BJ (cell line): ENCODE results near the gene FBXW2. TPM values are rescaled to one million over a fixed set of nuclear protein-coding genes. Genes with fewer than 3 reads are reported as not detected.

Experiments
- CTCF ChIA-PET: fragments of 350-600 bp; formaldehyde crosslinking; extraction: SDS; loops from one replicate; lab custom pipeline; 2021; ENCODE audit warnings: antibody characterized with exemption, inconsistent platforms; lab: Yijun Ruan, JAX
- POLR2A ChIA-PET: fragments of 300-600 bp; sonication (Branson Sonifier 250); formaldehyde crosslinking; extraction: SDS; loops from one replicate; lab custom pipeline; 2021; ENCODE audit warnings: antibody characterized with exemption; lab: Charles Lee
- DNase-seq: peaks from one replicate; pipeline ENCODE4 v3.0.0-alpha.2; 2011; ENCODE audit warnings: low read depth
- H3K27me3 ChIP-seq: 2 replicates; pipeline ENCODE4 v1.6.0; 2011; ENCODE audit warnings: low read length; ENCODE audit not compliant: control insufficient read depth, insufficient read depth
- H3K36me3 ChIP-seq: 2 replicates; pipeline ENCODE4 v1.5.1; 2011; ENCODE audit warnings: low read length; ENCODE audit not compliant: control insufficient read depth, insufficient read depth
- H3K4me3 ChIP-seq: 2 replicates; pipeline ENCODE4 v1.5.1; 2011; ENCODE audit warnings: low read depth, mild to moderate bottlenecking, control low read depth, low read length
- polyA plus RNA-seq: library from polyadenylated mRNA; depleted of rRNA; stranded (reverse); fragments of >200 nt; gene quantifications from 2 replicates; pipeline ENCODE4 v1.2.3, GENCODE V29; 2011
- TF ChIP-seq, protein P1 (sequence below): IDR thresholded peaks from 2 replicates; pipeline ENCODE4 v1.5.1; 2011; ENCODE audit warnings: low read depth, mild to moderate bottlenecking, control low read depth, inconsistent platforms, low read length, moderate library complexity; ENCODE audit not compliant: insufficient read depth

FBXW2 gene
- polyA plus RNA-seq, 1 experiment: 40.8 TPM

DNA sequence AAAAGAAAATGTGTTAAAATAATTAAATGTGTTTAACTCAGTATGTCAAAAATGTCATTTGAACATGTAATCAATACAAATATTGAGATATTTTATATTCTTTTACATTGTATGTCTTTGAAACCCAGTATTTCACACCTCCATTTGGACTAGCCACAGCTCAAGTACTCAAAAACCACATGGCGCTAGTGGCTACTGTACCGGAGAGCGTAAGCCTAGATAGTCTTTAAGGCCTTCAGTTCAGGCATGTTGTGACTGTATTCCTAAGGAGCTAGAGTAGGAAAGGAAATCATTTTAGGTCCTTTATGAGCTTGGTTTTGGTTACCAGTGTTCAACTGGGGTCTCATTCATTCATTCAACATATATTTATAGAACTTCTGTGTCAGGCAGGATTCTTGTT, 12.8 kb downstream of the FBXW2 start:
- POLR2A ChIA-PET: no interaction called here
- TF ChIP-seq, protein P1, sequence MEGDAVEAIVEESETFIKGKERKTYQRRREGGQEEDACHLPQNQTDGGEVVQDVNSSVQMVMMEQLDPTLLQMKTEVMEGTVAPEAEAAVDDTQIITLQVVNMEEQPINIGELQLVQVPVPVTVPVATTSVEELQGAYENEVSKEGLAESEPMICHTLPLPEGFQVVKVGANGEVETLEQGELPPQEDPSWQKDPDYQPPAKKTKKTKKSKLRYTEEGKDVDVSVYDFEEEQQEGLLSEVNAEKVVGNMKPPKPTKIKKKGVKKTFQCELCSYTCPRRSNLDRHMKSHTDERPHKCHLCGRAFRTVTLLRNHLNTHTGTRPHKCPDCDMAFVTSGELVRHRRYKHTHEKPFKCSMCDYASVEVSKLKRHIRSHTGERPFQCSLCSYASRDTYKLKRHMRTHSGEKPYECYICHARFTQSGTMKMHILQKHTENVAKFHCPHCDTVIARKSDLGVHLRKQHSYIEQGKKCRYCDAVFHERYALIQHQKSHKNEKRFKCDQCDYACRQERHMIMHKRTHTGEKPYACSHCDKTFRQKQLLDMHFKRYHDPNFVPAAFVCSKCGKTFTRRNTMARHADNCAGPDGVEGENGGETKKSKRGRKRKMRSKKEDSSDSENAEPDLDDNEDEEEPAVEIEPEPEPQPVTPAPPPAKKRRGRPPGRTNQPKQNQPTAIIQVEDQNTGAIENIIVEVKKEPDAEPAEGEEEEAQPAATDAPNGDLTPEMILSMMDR: no peak

DNA sequence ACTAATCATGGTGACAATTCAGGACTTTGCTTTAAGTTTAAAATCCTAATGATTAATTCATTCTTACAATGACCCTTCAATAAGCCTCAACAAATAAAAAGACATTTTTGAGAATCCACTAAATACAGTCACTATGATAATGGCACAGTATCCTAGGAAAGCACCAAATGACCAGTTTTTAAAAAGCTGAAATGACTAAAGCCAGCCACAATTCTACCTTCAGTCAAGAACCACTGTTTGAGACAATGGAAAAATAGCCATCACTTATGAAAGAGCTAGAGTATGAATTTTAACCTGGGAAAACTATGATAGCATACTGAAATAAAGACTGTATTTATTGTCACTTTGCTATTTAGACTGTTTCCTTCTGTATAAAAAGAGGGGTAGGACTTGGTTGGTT, 14.0 kb downstream of the FBXW2 start:
- TF ChIP-seq, protein P1: no peak
- Histone ChIP-seq H3K36me3 (peaks cover 11% of the 10 kb centered on the region), H3K4me3 (no peak overlapping the region), H3K27me3 (no peaks in the 10 kb centered on the region)
- POLR2A ChIA-PET: no interaction called here
- DNase-seq: no peak
- CTCF ChIA-PET: no interaction called here

More for the DNA sequence above, 12.8 kb downstream of the FBXW2 start:
- Histone ChIP-seq H3K36me3 (peaks cover 9% of the 10 kb centered on the region), H3K4me3 (no peak overlapping the region), H3K27me3 (no peaks in the 10 kb centered on the region)
- no peak for DNase-seq
- CTCF ChIA-PET: interaction anchor here (1.2 kb wide), 1 partner anchor 11 kb away, joined by 4 read pairs; no protein-coding TSS in a partner anchor

GRCh38 chr9:120778758-120779157, 14.5 kb downstream of the FBXW2 start:
- ChIA-PET POLR2A (no interaction called here), CTCF (no interaction called here)

GRCh38 chr9:120777229-120777628, 16.0 kb downstream of the FBXW2 start:
- CTCF ChIA-PET: interaction anchor here (1.1 kb wide), 1 partner anchor 10 kb away, joined by 3 read pairs; no protein-coding TSS in a partner anchor
- no peak for DNase-seq
- TF ChIP-seq, protein P1: no peak
- POLR2A ChIA-PET: no interaction called here
- no peak overlapping the region for H3K4me3 ChIP-seq
- H3K27me3 ChIP-seq: no peaks in the 10 kb centered on the region
- peaks cover 11% of the 10 kb centered on the region for H3K36me3 ChIP-seq

More at GRCh38 chr9:120778758-120779157, 14.5 kb downstream of the FBXW2 start:
- H3K36me3 ChIP-seq: peaks cover 11% of the 10 kb centered on the region
- TF ChIP-seq, protein P1: no peak
- no peaks in the 10 kb centered on the region for H3K27me3 ChIP-seq
- DNase-seq: no peak
- H3K4me3 ChIP-seq: no peak overlapping the region

DNA sequence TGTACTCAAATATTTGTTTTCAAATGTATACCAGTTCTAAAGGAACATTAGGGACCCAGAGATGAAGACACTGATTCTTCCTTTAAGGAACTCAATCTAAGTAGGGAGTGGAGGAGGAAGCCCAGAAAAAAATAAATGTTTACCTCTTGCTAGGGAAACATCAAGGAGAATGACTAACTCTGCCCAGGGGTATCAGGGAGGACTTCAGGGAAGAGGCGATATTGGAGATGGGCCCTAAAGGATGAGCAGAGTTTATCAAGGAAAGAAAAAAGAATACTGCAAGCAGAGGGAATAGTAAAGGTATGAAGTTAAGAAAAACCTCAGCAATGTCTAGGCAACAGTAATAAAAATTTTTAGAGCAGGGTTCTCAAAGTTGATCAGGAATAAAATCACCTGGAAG, 16.4 kb downstream of the FBXW2 start:
- Histone ChIP-seq H3K27me3 (no peaks in the 10 kb centered on the region), H3K4me3 (no peak overlapping the region), H3K36me3 (peaks cover 11% of the 10 kb centered on the region)
- POLR2A ChIA-PET: no interaction called here
- TF ChIP-seq, protein P1: no peak
- no peak for DNase-seq
- CTCF ChIA-PET: interaction anchor here (0.9 kb wide), 1 partner anchor 21 kb away, joined by 3 read pairs; no protein-coding TSS in a partner anchor
